Inflammatory macrophage treated with lipopolysaccharide for 1 hour (primary cell): ENCODE results near the gene KASH5.
"Not testable (repeated sequence)": the region's sequence is repeated elsewhere in the genome, so short reads cannot be mapped to it uniquely, and the experiment has no call there.

ENCODE experiments used
- DNase-seq, 2 donors: peaks; one replicate each; pipeline ENCODE4 v3.0.0-alpha.2; 2020 to 2022

Gene KASH5

GRCh38 chr19:49461130-49461529 is 73.1 kb downstream of the KASH5 start:
- not testable (repeated sequence) for DNase-seq

GRCh38 chr19:49461656-49462055 is 73.6 kb downstream of the KASH5 start:
- no peak for DNase-seq

GRCh38 chr19:49462492-49462891 is 74.4 kb downstream of the KASH5 start:
- no peak for DNase-seq

- DNase-seq: no peak
These were observed 76.1 kb downstream of the KASH5 start for GRCh38 chr19:49463960-49464740.

GRCh38 chr19:49465371-49465770 is 77.3 kb downstream of the KASH5 start:
- no peak for DNase-seq
